Smooth muscle cell (in vitro differentiated cells): ENCODE data around the gene HMGCS1. TPM values are rescaled to one million over a fixed set of nuclear protein-coding genes. Genes with fewer than 3 reads are reported as not detected.
A peak's percentile ranks its signal among the peaks of the same experiment; 100 is the strongest.
"Not testable (repeated sequence)": the region's sequence is repeated elsewhere in the genome, so short reads cannot be mapped to it uniquely, and the experiment has no call there.

ENCODE experiments used
- DNase-seq: peaks from one replicate; lab custom pipeline; 2025; ENCODE audit not compliant: unreplicated experiment; lab: John Stamatoyannopoulos, UW
- H2AFZ ChIP-seq: fragments of 200-600 bp; sonication (generic); 2 replicates; pipeline ENCODE4 v1.6.0; 2016; ENCODE audit warnings: antibody characterized with exemption, low read depth, mild to moderate bottlenecking
- H3F3A ChIP-seq: fragments of 200-600 bp; sonication (generic); 2 replicates; pipeline ENCODE4 v1.6.0; 2017; ENCODE audit warnings: antibody characterized with exemption, low read depth
- H3K27ac ChIP-seq: fragments of 200-600 bp; sonication (generic); 2 replicates; pipeline ENCODE4 v1.5.1; 2016; ENCODE audit warnings: low read depth, mild to moderate bottlenecking
- H3K27me3 ChIP-seq: fragments of 200-600 bp; sonication (generic); 2 replicates; pipeline ENCODE4 v1.6.1; 2016; ENCODE audit warnings: low read depth, mild to moderate bottlenecking
- H3K36me3 ChIP-seq: fragments of 200-600 bp; sonication (generic); 2 replicates; pipeline ENCODE4 v1.5.1; 2016; ENCODE audit warnings: low read depth
- H3K4me1 ChIP-seq: fragments of 200-600 bp; sonication (generic); 2 replicates; pipeline ENCODE4 v1.5.1; 2016; ENCODE audit warnings: low read depth
- H3K4me2 ChIP-seq: fragments of 200-600 bp; sonication (generic); 2 replicates; pipeline ENCODE4 v1.6.0; 2016; ENCODE audit warnings: mild to moderate bottlenecking
- H3K4me3 ChIP-seq: fragments of 200-600 bp; sonication (generic); 2 replicates; pipeline ENCODE4 v1.5.1; 2016; ENCODE audit warnings: mild to moderate bottlenecking
- H3K79me2 ChIP-seq: fragments of 200-600 bp; sonication (generic); 2 replicates; pipeline ENCODE4 v1.6.0; 2016; ENCODE audit warnings: low read depth, mild to moderate bottlenecking
- H3K9ac ChIP-seq: fragments of 200-600 bp; sonication (generic); 2 replicates; pipeline ENCODE4 v1.6.0; 2016; ENCODE audit warnings: low read depth
- H3K9me3 ChIP-seq: fragments of 200-600 bp; sonication (generic); replicated peaks from 2 replicates; pipeline ENCODE4 v1.5.1; 2016; ENCODE audit warnings: low read depth
- H4K20me1 ChIP-seq: fragments of 200-600 bp; sonication (generic); 2 replicates; pipeline ENCODE4 v1.6.0; 2016; ENCODE audit warnings: low read depth
- WGBS: methylation state at CpG from one replicate; pipeline ENCODE4 v1.1.7; 2016; ENCODE audit warnings: low lambda C conversion rate; 5-methylcytosine and 5-hydroxymethylcytosine counted together
- polyA plus RNA-seq: library from polyadenylated mRNA; unstranded; fragments of >200 nt; fragmentation: Nextera tagmentation; extraction: Ambion mirVana; gene quantifications from 2 replicates; pipeline ENCODE4 v1.2.1, GENCODE V29; 2016
- total RNA-seq: library from RNA; depleted of rRNA; stranded (reverse); fragments of >200 nt; gene quantifications from 2 replicates; pipeline ENCODE4 v1.2.3, GENCODE V29; 2014
- TF ChIP-seq, protein P1 (sequence below): fragments of 200-600 bp; sonication (generic); IDR thresholded peaks from 2 replicates; pipeline ENCODE4 v1.5.1; 2017; ENCODE audit warnings: borderline replicate concordance, mild to moderate bottlenecking, antibody characterized with exemption; ENCODE audit not compliant: insufficient read depth, poor library complexity, severe bottlenecking

The HMGCS1 gene
- total and polyA plus RNA-seq, 2 experiments from 2014 or later: 51.8 to 94.0 TPM

DNA sequence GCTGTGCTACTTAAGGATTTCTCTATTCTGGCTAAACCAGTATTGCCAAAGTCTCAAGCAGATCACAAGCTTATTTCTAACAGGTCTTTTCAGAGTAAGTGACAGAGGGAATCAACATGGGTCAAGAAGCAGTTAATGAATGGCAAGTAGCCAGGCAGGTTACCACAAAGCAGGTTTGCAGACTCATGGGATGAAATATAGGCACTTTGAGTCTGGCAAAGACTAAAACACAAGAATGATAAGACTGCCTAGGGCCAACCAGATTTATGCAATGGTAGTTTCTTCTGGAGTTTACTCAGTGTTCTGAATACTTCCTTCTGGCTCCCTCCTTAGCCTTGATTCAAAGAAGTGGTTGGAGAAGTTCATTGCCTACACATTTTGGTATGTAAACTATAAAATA is 3.6 kb downstream of the HMGCS1 start:
- H4K20me1 ChIP-seq: peaks cover 85% of the 10 kb centered on the region
- TF ChIP-seq, protein P1, sequence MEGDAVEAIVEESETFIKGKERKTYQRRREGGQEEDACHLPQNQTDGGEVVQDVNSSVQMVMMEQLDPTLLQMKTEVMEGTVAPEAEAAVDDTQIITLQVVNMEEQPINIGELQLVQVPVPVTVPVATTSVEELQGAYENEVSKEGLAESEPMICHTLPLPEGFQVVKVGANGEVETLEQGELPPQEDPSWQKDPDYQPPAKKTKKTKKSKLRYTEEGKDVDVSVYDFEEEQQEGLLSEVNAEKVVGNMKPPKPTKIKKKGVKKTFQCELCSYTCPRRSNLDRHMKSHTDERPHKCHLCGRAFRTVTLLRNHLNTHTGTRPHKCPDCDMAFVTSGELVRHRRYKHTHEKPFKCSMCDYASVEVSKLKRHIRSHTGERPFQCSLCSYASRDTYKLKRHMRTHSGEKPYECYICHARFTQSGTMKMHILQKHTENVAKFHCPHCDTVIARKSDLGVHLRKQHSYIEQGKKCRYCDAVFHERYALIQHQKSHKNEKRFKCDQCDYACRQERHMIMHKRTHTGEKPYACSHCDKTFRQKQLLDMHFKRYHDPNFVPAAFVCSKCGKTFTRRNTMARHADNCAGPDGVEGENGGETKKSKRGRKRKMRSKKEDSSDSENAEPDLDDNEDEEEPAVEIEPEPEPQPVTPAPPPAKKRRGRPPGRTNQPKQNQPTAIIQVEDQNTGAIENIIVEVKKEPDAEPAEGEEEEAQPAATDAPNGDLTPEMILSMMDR: no peak

GRCh38 chr5:43309122-43309521 is 4.1 kb downstream of the HMGCS1 start:
- peak overlapping the region; percentile 89 for H3K4me3 ChIP-seq

More for the DNA sequence above, 3.6 kb downstream of the HMGCS1 start:
- no peaks in the 10 kb centered on the region for H3K9me3 ChIP-seq
- peaks cover 51% of the 10 kb centered on the region for H3K4me1 ChIP-seq
- no peaks in the 10 kb centered on the region for H3K36me3 ChIP-seq
- H3K27me3 ChIP-seq: no peaks in the 10 kb centered on the region
- peaks cover 85% of the 10 kb centered on the region for H3K79me2 ChIP-seq
- peak overlapping the region; percentile 20 for H3K27ac ChIP-seq
- no peak for DNase-seq
- H3F3A ChIP-seq: peaks cover 7% of the 10 kb centered on the region
- no peak overlapping the region for H3K9ac ChIP-seq
- no peak overlapping the region for H2AFZ ChIP-seq
- H3K4me3 ChIP-seq: peak overlapping the region; percentile 89
- H3K4me2 ChIP-seq: peak overlapping the region; percentile 88

GRCh38 chr5:43306954-43307353 is 6.3 kb downstream of the HMGCS1 start:
- not testable (repeated sequence) for DNase-seq, H3K9me3 ChIP-seq, H3K36me3 ChIP-seq, H3K27me3 ChIP-seq, H3F3A ChIP-seq, H3K4me2 ChIP-seq, H3K27ac ChIP-seq, H3K4me3 ChIP-seq, H3K9ac ChIP-seq, H2AFZ ChIP-seq
- Histone ChIP-seq H3K4me1 (peaks cover 48% of the 10 kb centered on the region), H3K79me2 (peaks cover 100% of the 10 kb centered on the region), H4K20me1 (peaks cover 100% of the 10 kb centered on the region)
- WGBS: 87% methylated on average over 5 of the region's 5 CpGs

More at GRCh38 chr5:43309122-43309521, 4.1 kb downstream of the HMGCS1 start:
- H3F3A ChIP-seq: peaks cover 4% of the 10 kb centered on the region
- H3K9me3 ChIP-seq: no peaks in the 10 kb centered on the region
- peaks cover 90% of the 10 kb centered on the region for H3K79me2 ChIP-seq
- no peak overlapping the region for H2AFZ ChIP-seq
- no peak overlapping the region for H3K9ac ChIP-seq
- H4K20me1 ChIP-seq: peaks cover 90% of the 10 kb centered on the region
- H3K27me3 ChIP-seq: no peaks in the 10 kb centered on the region
- peaks cover 50% of the 10 kb centered on the region for H3K4me1 ChIP-seq
- no peaks in the 10 kb centered on the region for H3K36me3 ChIP-seq
- TF ChIP-seq, protein P1: no peak
- peak overlapping the region; percentile 20 for H3K27ac ChIP-seq
- DNase-seq: no peak
- peak overlapping the region; percentile 88 for H3K4me2 ChIP-seq
- WGBS: 52% methylated on average over 3 of the region's 3 CpGs

GRCh38 chr5:43305948-43306565 is 7.2 kb downstream of the HMGCS1 start:
- WGBS: 90% methylated on average over 1 of the region's 1 CpG
- TF ChIP-seq, protein P1: peak; percentile 65

More at GRCh38 chr5:43305948-43306565, 7.2 kb downstream of the HMGCS1 start:
- H3K4me3 ChIP-seq: no peak overlapping the region
- no peaks in the 10 kb centered on the region for H3K9me3 ChIP-seq
- no peak overlapping the region for H3K9ac ChIP-seq
- H4K20me1 ChIP-seq: peaks cover 100% of the 10 kb centered on the region
- peaks cover 99% of the 10 kb centered on the region for H3K79me2 ChIP-seq
- H2AFZ ChIP-seq: no peak overlapping the region
- H3K27me3 ChIP-seq: no peaks in the 10 kb centered on the region
- H3K36me3 ChIP-seq: no peaks in the 10 kb centered on the region
- DNase-seq: no peak
- H3K4me2 ChIP-seq: no peak overlapping the region
- H3K27ac ChIP-seq: peak overlapping the region; percentile 6
- H3F3A ChIP-seq: peaks cover 8% of the 10 kb centered on the region
- peaks cover 40% of the 10 kb centered on the region for H3K4me1 ChIP-seq
